ENCODE results near the gene RSRP1.

RSRP1 gene

DNA sequence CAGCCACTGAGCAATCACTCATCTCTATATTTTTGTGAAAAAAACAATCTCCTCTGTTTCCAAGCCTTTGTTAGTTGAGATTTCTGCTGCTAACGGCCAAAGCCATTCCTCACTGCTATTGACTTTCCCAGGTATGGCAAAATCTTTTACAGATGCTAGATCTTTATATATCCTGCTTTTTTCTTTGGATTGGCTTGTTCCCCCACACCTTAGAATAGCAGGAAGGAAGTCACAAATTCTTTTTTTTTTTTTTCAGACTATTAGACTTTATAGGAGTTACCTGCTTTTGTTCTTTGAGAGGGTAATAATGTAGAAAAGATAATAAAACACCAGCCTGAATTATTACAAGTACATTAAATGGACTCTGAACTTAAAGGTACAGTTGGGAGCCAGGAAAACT, 39.2 kb downstream of the RSRP1 start:
- H3K4me3 ChIP-seq (ENCODE audit: low read depth, low read length): no peak overlapping the region
- DNase-seq (ENCODE audit: low read depth): no peak
- TF ChIP-seq, protein P1, sequence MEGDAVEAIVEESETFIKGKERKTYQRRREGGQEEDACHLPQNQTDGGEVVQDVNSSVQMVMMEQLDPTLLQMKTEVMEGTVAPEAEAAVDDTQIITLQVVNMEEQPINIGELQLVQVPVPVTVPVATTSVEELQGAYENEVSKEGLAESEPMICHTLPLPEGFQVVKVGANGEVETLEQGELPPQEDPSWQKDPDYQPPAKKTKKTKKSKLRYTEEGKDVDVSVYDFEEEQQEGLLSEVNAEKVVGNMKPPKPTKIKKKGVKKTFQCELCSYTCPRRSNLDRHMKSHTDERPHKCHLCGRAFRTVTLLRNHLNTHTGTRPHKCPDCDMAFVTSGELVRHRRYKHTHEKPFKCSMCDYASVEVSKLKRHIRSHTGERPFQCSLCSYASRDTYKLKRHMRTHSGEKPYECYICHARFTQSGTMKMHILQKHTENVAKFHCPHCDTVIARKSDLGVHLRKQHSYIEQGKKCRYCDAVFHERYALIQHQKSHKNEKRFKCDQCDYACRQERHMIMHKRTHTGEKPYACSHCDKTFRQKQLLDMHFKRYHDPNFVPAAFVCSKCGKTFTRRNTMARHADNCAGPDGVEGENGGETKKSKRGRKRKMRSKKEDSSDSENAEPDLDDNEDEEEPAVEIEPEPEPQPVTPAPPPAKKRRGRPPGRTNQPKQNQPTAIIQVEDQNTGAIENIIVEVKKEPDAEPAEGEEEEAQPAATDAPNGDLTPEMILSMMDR (IDR thresholded peaks at IDR 0.05; ENCODE audit: low read depth, low read length, missing control alignments): no peak

DNA sequence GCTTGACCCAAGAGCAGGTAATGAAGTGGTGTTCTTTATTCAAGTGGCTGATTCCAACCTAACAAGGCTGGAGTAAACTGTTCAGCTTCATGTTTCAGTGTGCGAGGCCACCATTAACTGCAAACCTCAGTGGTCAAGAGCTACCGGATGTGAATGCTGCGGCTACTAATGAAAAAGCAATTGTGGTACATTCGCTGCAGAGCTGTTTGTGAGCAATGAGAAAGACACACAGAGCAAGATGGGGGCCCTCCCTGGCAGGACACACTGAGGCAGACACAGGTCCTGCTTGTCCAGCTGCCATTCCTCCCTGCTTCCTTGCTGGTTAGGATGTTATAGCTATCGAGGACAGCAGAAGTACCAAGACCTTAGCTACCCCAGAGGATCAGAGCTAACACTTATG, 41.1 kb downstream of the RSRP1 start:
- no peak overlapping the region for H3K4me3 ChIP-seq (ENCODE audit: low read depth, low read length)
- TF ChIP-seq, protein P1 (IDR thresholded peaks at IDR 0.05; ENCODE audit: low read depth, low read length, missing control alignments): no peak
- no peak for DNase-seq (ENCODE audit: low read depth)

DNA sequence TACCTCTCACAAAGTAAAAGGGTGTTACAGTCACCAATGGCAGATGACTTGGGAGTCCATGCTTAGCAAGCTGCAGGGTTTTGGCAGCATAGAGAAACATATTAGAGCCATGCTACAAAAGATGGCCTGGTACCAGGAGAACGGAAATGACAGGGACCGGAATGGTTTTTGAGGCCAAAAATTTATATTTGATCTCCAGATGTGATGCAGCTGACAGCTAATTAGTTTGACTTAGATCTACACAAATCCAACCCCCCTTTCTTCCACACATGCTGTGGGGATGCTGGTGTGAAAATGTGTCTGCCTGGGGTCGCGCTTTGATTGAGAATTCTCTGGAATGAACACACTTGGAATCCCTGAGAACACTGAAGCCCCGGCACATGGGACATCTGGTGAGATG, 41.5 kb downstream of the RSRP1 start:
- DNase-seq (ENCODE audit: low read depth): no peak
- H3K4me3 ChIP-seq (ENCODE audit: low read depth, low read length): no peak overlapping the region
- TF ChIP-seq, protein P1 (IDR thresholded peaks at IDR 0.05; ENCODE audit: low read depth, low read length, missing control alignments): no peak

DNA sequence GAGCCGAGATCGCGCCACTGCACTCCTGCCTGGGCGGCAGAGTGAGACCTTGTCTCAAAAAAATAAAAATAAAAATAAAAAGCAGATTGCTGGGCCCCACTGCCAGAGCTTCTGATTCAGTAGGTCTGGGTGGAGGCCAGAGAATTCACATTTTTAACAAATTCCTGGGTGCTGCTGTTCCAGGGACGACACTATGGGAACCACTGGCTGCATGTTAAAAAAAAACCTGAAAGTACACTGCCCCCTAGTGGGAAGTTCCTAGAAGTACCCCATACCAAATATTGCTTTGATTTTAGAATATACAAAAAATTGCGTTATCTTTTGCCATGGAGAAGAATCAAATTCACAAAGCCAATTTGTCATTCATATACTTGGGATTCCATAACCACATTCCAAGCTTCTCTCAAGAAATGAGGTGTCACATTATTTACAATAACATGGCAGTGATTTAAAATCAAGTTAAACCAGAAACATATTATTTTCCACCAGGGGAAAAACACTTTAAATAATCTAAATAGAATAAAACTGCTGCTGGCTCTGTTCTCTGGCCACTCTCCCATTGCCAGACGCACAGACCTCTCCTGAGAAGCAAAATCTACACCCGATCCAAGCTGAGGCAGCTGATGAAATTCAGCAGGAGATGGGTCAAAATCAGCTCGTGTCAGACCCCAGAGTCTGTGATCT, 42.3 kb downstream of the RSRP1 start:
- TF ChIP-seq, protein P1 (IDR thresholded peaks at IDR 0.05; ENCODE audit: low read depth, low read length, missing control alignments): peak; percentile 57
- H3K4me3 ChIP-seq (ENCODE audit: low read depth, low read length): no peak overlapping the region
- DNase-seq (ENCODE audit: low read depth): no peak

DNA sequence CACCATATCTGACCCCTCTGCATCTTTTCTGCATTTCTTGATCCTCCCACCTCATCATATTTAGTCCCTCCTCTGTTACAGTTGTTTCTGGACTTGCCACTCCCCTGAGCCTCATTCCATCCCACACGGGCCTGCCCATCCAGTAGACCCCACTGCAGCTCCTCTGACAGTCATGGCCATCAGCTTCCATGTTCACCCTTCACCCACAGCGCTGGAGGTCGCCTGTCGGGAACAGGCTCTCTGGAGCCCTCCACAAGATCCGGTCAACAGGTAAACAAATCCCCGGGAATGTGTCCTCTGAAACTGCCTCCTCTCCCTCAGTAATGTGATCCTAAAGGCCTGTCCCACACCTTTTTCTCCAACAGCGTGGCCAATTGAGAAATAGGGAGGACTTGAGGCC, 46.2 kb downstream of the RSRP1 start:
- H3K4me3 ChIP-seq (ENCODE audit: low read depth, low read length): no peak overlapping the region
- DNase-seq (ENCODE audit: low read depth): no peak
- TF ChIP-seq, protein P1 (IDR thresholded peaks at IDR 0.05; ENCODE audit: low read depth, low read length, missing control alignments): no peak

DNA sequence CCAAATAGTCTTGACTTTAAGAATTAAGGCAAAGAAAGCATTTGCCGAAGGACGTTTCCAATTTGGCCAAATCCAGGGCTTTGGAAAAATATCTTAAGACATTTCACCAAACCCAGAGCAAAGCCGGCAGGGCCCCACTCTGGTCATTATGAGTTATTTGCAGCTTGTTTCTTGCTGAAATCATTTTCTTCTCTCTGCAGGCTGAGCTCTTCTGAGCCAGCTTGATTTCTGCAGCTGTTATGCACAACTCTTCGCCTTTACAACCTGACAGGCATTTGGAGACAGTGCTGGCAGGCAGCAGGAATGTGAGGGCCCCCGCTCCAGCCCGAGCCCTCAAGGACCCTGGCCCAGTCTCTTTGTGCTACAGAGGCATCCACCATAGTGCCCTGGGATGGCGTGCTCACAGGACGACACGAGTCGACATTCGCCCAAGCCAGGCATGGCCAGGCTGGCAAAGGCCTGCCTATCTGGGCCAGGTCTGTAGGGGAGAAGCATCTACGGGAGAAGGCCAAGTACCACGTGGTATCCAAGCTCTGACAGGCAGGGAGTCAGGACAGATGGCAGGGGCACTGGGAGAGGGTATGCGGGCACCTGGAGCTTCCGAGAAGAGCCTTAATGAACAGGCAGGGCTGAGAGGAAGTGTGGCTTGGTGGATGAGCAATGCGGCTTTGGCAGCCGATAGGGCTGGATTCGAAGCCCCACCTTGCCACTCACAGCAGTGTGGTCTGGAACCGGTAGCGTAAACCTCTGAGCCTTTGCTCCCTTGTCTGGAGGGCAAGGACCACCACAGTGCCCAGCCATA, 47.2 kb downstream of the RSRP1 start:
- H3K4me3 ChIP-seq (ENCODE audit: low read depth, low read length): no peak overlapping the region
- TF ChIP-seq, protein P1 (IDR thresholded peaks at IDR 0.05; ENCODE audit: low read depth, low read length, missing control alignments): no peak
- DNase-seq (ENCODE audit: low read depth): no peak
